Tibial artery (tissue), 4 donors: ENCODE results near the gene PSKH1.

Experiments
- DNase-seq, 2 donors: peaks; one replicate each; pipeline ENCODE4 v3.0.0-alpha.2; 2019
- H3K27ac ChIP-seq, 2 donors: fragments of 200-600 bp; sonication (generic) in 1 of 2; 1 replicate in 1 of 2; 2 replicates in 1 of 2; pipeline ENCODE4 v1.5.1; 2018 to 2019; ENCODE audit warnings: mild to moderate bottlenecking in 1 of 2
- H3K27me3 ChIP-seq, 2 donors: fragments of 200-600 bp; sonication (generic) in 1 of 2; one replicate each; pipeline versions ENCODE4 v1.5.1 to v1.6.0; 2016 to 2019
- H3K36me3 ChIP-seq, 3 donors: fragments of 200-600 bp; sonication (generic) in 2 of 3; one replicate each; pipeline ENCODE4 v1.5.1; 2016 to 2019; ENCODE audit warnings: mild to moderate bottlenecking in 2 of 3
- H3K4me1 ChIP-seq, 4 donors: fragments of 200-600 bp; sonication (generic) in 2 of 4; 1 replicate in 3 of 4; 2 replicates in 1 of 4; pipeline ENCODE4 v1.5.1; 2016 to 2019
- H3K4me3 ChIP-seq, 2 donors: fragments of 200-600 bp; sonication (generic) in 1 of 2; 1 replicate in 1 of 2; 2 replicates in 1 of 2; pipeline ENCODE4 v1.5.1; 2018 to 2019; ENCODE audit warnings: mild to moderate bottlenecking in 2 of 2
- H3K9me3 ChIP-seq, 3 donors: fragments of 200-600 bp; sonication (generic) in 1 of 3; one replicate each; pipeline ENCODE4 v1.5.1; 2016 to 2019
- CTCF ChIP-seq, 2 experiments: fragments of 200-600 bp in 1 of 2; fragments of 450-650 bp in 1 of 2; IDR thresholded peaks; one replicate each; pipeline ENCODE4 v1.5.1; 2017 to 2019; ENCODE audit warnings: antibody characterized with exemption in 2 of 2, mild to moderate bottlenecking in 1 of 2, moderate library complexity in 1 of 2
- intact Hi-C: fragments of 100-400 bp; cut with DNase I; formaldehyde crosslinking; loops from one replicate; pipeline ENCODE4 v1.15.0; 2023; ENCODE audit warnings: low total_unique reads

The PSKH1 gene

GRCh38 chr16:67964477-67965131, 71.5 kb downstream of the PSKH1 start:
- Histone ChIP-seq H3K36me3 (peaks cover 33 to 41% (median 38%) of the 10 kb centered on the region in 3 donors), H3K4me3 (no peak overlapping the region), H3K4me1 (peaks cover 0 to 80% (median 71%) of the 10 kb centered on the region in 4 donors), H3K27me3 (no peaks in the 10 kb centered on the region), H3K27ac (peak overlapping the region; percentile 34 to 95), H3K9me3 (no peaks in the 10 kb centered on the region)
- no peak for DNase-seq
- intact Hi-C loops, result no loop called here
- no peak for TF ChIP-seq CTCF (IDR thresholded peaks at IDR 0.05)

GRCh38 chr16:67965668-67966548, 72.9 kb downstream of the PSKH1 start:
- peaks cover 0 to 68% (median 60%) of the 10 kb centered on the region in 4 donors for H3K4me1 ChIP-seq
- H3K36me3 ChIP-seq, result peaks cover 20 to 28% (median 25%) of the 10 kb centered on the region in 3 donors
- H3K9me3 ChIP-seq, result no peaks in the 10 kb centered on the region
- peak overlapping the region; percentile 95 to 96 for H3K27ac ChIP-seq
- intact Hi-C loops, result no loop called here
- DNase-seq, result no peak
- no peak for TF ChIP-seq CTCF (IDR thresholded peaks at IDR 0.05)
- H3K4me3 ChIP-seq, result peak overlapping the region; percentile 93 to 98
- no peaks in the 10 kb centered on the region for H3K27me3 ChIP-seq

- TF ChIP-seq CTCF (IDR thresholded peaks at IDR 0.05), result no peak
- H3K9me3 ChIP-seq, result no peaks in the 10 kb centered on the region
- no peaks in the 10 kb centered on the region for H3K27me3 ChIP-seq
- peaks cover 12 to 21% (median 17%) of the 10 kb centered on the region in 3 donors for H3K36me3 ChIP-seq
- peak in 1 of 2 donors; percentile 87 for DNase-seq
- peak overlapping the region; percentile 95 to 96 for H3K27ac ChIP-seq
- H3K4me1 ChIP-seq, result peaks cover 0 to 62% (median 54%) of the 10 kb centered on the region in 4 donors
- intact Hi-C loops, result no loop called here
- peak overlapping the region; percentile 93 to 98 for H3K4me3 ChIP-seq
Observed at GRCh38 chr16:67966549-67967182, 73.6 kb downstream of the PSKH1 start.

GRCh38 chr16:67967183-67967957, 74.3 kb downstream of the PSKH1 start:
- Histone ChIP-seq H3K27ac (peak overlapping the region; percentile 95 to 96), H3K27me3 (no peaks in the 10 kb centered on the region), H3K9me3 (no peaks in the 10 kb centered on the region), H3K4me1 (peaks cover 0 to 55% (median 49%) of the 10 kb centered on the region in 4 donors), H3K4me3 (peak overlapping the region; percentile 93 to 98), H3K36me3 (peaks cover 5 to 14% (median 10%) of the 10 kb centered on the region in 3 donors)
- intact Hi-C loops, result no loop called here
- TF ChIP-seq CTCF (IDR thresholded peaks at IDR 0.05), result no peak
- no peak for DNase-seq

GRCh38 chr16:67967958-67968399, 74.9 kb downstream of the PSKH1 start:
- intact Hi-C loops, result no loop called here
- peak overlapping the region; percentile 93 to 98 for H3K4me3 ChIP-seq
- no peak for TF ChIP-seq CTCF (IDR thresholded peaks at IDR 0.05)
- DNase-seq, result no peak
- peak overlapping the region; percentile 95 to 96 for H3K27ac ChIP-seq
- H3K36me3 ChIP-seq, result peaks cover 0 to 8% (median 4%) of the 10 kb centered on the region in 3 donors
- H3K27me3 ChIP-seq, result no peaks in the 10 kb centered on the region
- peaks cover 0 to 51% (median 46%) of the 10 kb centered on the region in 4 donors for H3K4me1 ChIP-seq
- no peaks in the 10 kb centered on the region for H3K9me3 ChIP-seq
